Ishikawa (cell line): ENCODE measurements around the gene GTF2B.

Experiments used
- CEBPB ChIP-seq: IDR thresholded peaks from 2 replicates; pipeline ENCODE4 v1.6.1; 2012
- FOXM1 ChIP-seq: IDR thresholded peaks from 2 replicates; pipeline ENCODE4 v1.6.1; 2012; ENCODE audit warnings: low read depth, borderline replicate concordance
- MAX ChIP-seq: IDR thresholded peaks from 2 replicates; pipeline ENCODE4 v1.6.1; 2012
- RAD21 ChIP-seq: IDR thresholded peaks from 2 replicates; pipeline ENCODE4 v1.6.1; 2012; ENCODE audit warnings: low read depth
- TAF1 ChIP-seq: IDR thresholded peaks from 2 replicates; pipeline ENCODE4 v1.6.1; 2012; ENCODE audit warnings: low read depth, mild to moderate bottlenecking
- ZBTB7A ChIP-seq: IDR thresholded peaks from 2 replicates; pipeline ENCODE4 v1.6.1; 2012; ENCODE audit warnings: low read depth
- TF ChIP-seq, protein P1 (sequence below): IDR thresholded peaks from 2 replicates; pipeline ENCODE4 v1.6.1; 2012; ENCODE audit warnings: low read depth, mild to moderate bottlenecking

DNA sequence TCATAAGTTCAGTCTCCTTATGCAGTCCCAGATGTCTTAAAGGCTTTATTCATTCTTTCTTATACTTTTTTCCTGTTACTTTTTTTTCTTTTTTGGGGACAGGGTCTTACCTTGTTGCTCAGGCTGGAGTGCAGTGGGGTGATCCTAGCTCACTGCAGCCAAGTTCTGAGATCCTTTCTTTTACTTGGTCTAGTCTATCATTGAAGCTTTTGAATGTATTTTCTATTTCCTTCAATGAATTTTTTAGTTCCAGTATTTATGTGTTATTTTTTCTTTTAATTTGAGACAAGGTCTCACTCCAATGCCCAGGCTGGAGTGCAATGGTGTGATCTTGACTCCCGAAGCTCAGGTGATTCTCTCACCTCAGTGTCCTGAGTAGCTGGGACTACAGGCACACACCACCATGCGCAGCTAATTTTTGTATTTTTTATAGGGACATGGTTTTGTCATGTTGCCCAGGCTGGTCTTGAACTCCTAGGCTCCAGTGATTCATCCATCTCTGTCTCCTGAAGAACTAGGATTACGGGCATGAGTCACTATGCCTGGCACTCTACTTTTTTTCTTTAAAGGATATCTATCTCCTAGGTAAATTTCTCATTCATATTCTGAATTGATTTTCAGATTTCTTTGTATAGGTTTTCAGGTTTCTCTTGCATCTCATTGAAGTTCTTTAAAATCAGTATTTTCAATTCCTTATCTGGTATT is 26.1 kb upstream of the GTF2B start:
- TF ChIP-seq CEBPB (no peak), MAX (no peak), RAD21 (no peak), ZBTB7A (no peak), FOXM1 (no peak), TAF1 (no peak)
- TF ChIP-seq, protein P1, sequence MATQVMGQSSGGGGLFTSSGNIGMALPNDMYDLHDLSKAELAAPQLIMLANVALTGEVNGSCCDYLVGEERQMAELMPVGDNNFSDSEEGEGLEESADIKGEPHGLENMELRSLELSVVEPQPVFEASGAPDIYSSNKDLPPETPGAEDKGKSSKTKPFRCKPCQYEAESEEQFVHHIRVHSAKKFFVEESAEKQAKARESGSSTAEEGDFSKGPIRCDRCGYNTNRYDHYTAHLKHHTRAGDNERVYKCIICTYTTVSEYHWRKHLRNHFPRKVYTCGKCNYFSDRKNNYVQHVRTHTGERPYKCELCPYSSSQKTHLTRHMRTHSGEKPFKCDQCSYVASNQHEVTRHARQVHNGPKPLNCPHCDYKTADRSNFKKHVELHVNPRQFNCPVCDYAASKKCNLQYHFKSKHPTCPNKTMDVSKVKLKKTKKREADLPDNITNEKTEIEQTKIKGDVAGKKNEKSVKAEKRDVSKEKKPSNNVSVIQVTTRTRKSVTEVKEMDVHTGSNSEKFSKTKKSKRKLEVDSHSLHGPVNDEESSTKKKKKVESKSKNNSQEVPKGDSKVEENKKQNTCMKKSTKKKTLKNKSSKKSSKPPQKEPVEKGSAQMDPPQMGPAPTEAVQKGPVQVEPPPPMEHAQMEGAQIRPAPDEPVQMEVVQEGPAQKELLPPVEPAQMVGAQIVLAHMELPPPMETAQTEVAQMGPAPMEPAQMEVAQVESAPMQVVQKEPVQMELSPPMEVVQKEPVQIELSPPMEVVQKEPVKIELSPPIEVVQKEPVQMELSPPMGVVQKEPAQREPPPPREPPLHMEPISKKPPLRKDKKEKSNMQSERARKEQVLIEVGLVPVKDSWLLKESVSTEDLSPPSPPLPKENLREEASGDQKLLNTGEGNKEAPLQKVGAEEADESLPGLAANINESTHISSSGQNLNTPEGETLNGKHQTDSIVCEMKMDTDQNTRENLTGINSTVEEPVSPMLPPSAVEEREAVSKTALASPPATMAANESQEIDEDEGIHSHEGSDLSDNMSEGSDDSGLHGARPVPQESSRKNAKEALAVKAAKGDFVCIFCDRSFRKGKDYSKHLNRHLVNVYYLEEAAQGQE, result no peak
